PC-3 (cell line): ENCODE data around the gene NABP1. TPM values are rescaled to one million over a fixed set of nuclear protein-coding genes. Genes with fewer than 3 reads are reported as not detected.

Experiments used
- ATAC-seq: fragments of 200-7000 bp; cut with Tn5 transposase; 2 replicates; pipeline ENCODE4 v1.9.1; 2020; ENCODE audit warnings: mild to moderate bottlenecking, moderate library complexity
- BruUV-seq: library from RNA; stranded (reverse); fragments of 400-500 nt; replicated peaks from 2 replicates; lab custom pipeline; 2021; lab: Mats Ljungman, UMichigan
- CTCF ChIA-PET: fragments of 300-600 bp; sonication (Branson Sonifier 250); formaldehyde crosslinking; loops from one replicate; lab custom pipeline; 2022; ENCODE audit warnings: antibody characterized with exemption; lab: Charles Lee
- POLR2A ChIA-PET: fragments of 300-600 bp; sonication (Branson Sonifier 250); formaldehyde crosslinking; loops from one replicate; lab custom pipeline; 2022; ENCODE audit warnings: antibody characterized with exemption; ENCODE audit not compliant: unreplicated experiment; lab: Charles Lee
- DNase-seq: peaks from one replicate; pipeline ENCODE4 v3.0.0-alpha.2; 2015
- H2AFZ ChIP-seq: fragments of 300-600 bp; sonication (generic); 2 replicates; pipeline ENCODE4 v1.6.0; 2016; ENCODE audit warnings: antibody characterized with exemption, low read length
- H3F3A ChIP-seq: fragments of 300-600 bp; sonication (generic); one replicate; pipeline ENCODE4 v1.6.0; 2017; ENCODE audit warnings: antibody characterized with exemption, low read length, control low read depth, mild to moderate bottlenecking; ENCODE audit not compliant: unreplicated experiment
- H3K27ac ChIP-seq: fragments of 300-600 bp; sonication (generic); 2 replicates; pipeline ENCODE4 v1.5.1; 2016; ENCODE audit warnings: mild to moderate bottlenecking, low read length
- H3K27me3 ChIP-seq: fragments of 300-600 bp; sonication (generic); 2 replicates; pipeline ENCODE4 v1.6.1; 2016; ENCODE audit warnings: low read length, mixed read lengths
- H3K36me3 ChIP-seq: fragments of 300-600 bp; sonication (generic); 2 replicates; pipeline ENCODE4 v1.6.1; 2016; ENCODE audit warnings: low read depth, mixed run types, low read length, mixed read lengths
- H3K4me1 ChIP-seq: fragments of 300-600 bp; sonication (generic); 2 replicates; pipeline ENCODE4 v1.5.1; 2016; ENCODE audit warnings: low read length; ENCODE audit not compliant: insufficient read depth
- H3K4me2 ChIP-seq: fragments of 300-600 bp; sonication (generic); 2 replicates; pipeline ENCODE4 v1.6.0; 2016; ENCODE audit warnings: low read length
- H3K4me3 ChIP-seq: fragments of 300-600 bp; sonication (generic); 2 replicates; pipeline ENCODE4 v1.5.1; 2016; ENCODE audit warnings: mild to moderate bottlenecking, low read length, mixed read lengths
- H3K79me2 ChIP-seq: fragments of 300-600 bp; sonication (generic); 2 replicates; pipeline ENCODE4 v1.6.1; 2017; ENCODE audit warnings: low read length, mixed read lengths
- H3K9ac ChIP-seq: fragments of 300-600 bp; sonication (generic); 2 replicates; pipeline ENCODE4 v1.6.0; 2016; ENCODE audit warnings: mild to moderate bottlenecking, low read length
- H3K9me2 ChIP-seq: fragments of 300-600 bp; sonication (generic); replicated peaks from 2 replicates; pipeline ENCODE4 v1.6.1; 2016; ENCODE audit warnings: mixed run types, low read length, mixed read lengths
- H3K9me3 ChIP-seq: fragments of 300-600 bp; sonication (generic); 2 replicates; pipeline ENCODE4 v1.6.1; 2016; ENCODE audit warnings: low read length, mixed read lengths
- H4K20me1 ChIP-seq: fragments of 300-600 bp; sonication (generic); 2 replicates; pipeline ENCODE4 v1.6.1; 2016; ENCODE audit warnings: low read length, mixed read lengths
- CTCF ChIP-seq: fragments of 300-600 bp; sonication (generic); conservative IDR thresholded peaks from 2 replicates; pipeline ENCODE4 v1.5.1; 2017; ENCODE audit warnings: antibody characterized with exemption, low read depth, mild to moderate bottlenecking, low read length
- EZH2 ChIP-seq: fragments of 300-600 bp; sonication (generic); IDR thresholded peaks from one replicate; pipeline ENCODE4 v1.6.1; 2017; ENCODE audit warnings: antibody characterized with exemption, mild to moderate bottlenecking, low read length; ENCODE audit not compliant: unreplicated experiment
- EZH2phosphoT487 ChIP-seq: fragments of 300-600 bp; sonication (generic); IDR thresholded peaks from 2 replicates; pipeline ENCODE4 v1.6.1; 2018; ENCODE audit warnings: mild to moderate bottlenecking, antibody characterized with exemption, low read length, borderline replicate concordance
- intact Hi-C: fragments of 100-400 bp; cut with micrococcal nuclease; formaldehyde crosslinking; loops from 2 replicates; pipeline ENCODE4 v1.9.0; 2023
- total RNA-seq: library from RNA; depleted of rRNA; stranded (reverse); fragments of >200 nt; gene quantifications from 2 replicates; pipeline ENCODE4 v1.2.3, GENCODE V29; 2014

The NABP1 gene
- total RNA-seq, 1 experiment from 2014 or later = 56.8 TPM

- no peak overlapping the region for H3K4me2 ChIP-seq
- no peaks in the 10 kb centered on the region for H3K79me2 ChIP-seq
- H2AFZ ChIP-seq = no peak overlapping the region
- intact Hi-C loops = loop anchor here (1.0 to 5.0 kb wide), 5 partner anchors 37 to 175 kb away; no protein-coding TSS in a partner anchor
- no peak for ATAC-seq
- no peak for DNase-seq
- no peak overlapping the region for H3K4me3 ChIP-seq
- TF ChIP-seq EZH2 (no peak), EZH2phosphoT487 (no peak), CTCF (no peak)
- no peaks in the 10 kb centered on the region for H4K20me1 ChIP-seq
- H3F3A ChIP-seq = peaks cover 8% of the 10 kb centered on the region
- ChIA-PET POLR2A (no interaction called here), CTCF (no interaction called here)
- H3K9ac ChIP-seq = no peak overlapping the region
- BruUV-seq = no TSS peak
- H3K36me3 ChIP-seq = peaks cover 16% of the 10 kb centered on the region
- H3K9me3 ChIP-seq = no peaks in the 10 kb centered on the region
- H3K27me3 ChIP-seq = no peaks in the 10 kb centered on the region
- no peak overlapping the region for H3K27ac ChIP-seq
- no peaks in the 10 kb centered on the region for H3K9me2 ChIP-seq
- peaks cover 42% of the 10 kb centered on the region for H3K4me1 ChIP-seq
Observed at GRCh38 chr2:191691898-191692297, 14.0 kb downstream of the NABP1 start.

GRCh38 chr2:191692502-191693115 is 14.7 kb downstream of the NABP1 start:
- Histone ChIP-seq H3K9me2 (no peaks in the 10 kb centered on the region), H3K4me2 (no peak overlapping the region), H3K9ac (no peak overlapping the region), H2AFZ (no peak overlapping the region), H4K20me1 (no peaks in the 10 kb centered on the region), H3K36me3 (peaks cover 9% of the 10 kb centered on the region), H3F3A (peaks cover 2% of the 10 kb centered on the region), H3K4me3 (no peak overlapping the region), H3K27ac (no peak overlapping the region), H3K79me2 (no peaks in the 10 kb centered on the region), H3K27me3 (no peaks in the 10 kb centered on the region), H3K9me3 (no peaks in the 10 kb centered on the region), H3K4me1 (peaks cover 35% of the 10 kb centered on the region)
- no peak for TF ChIP-seq CTCF
- no peak for TF ChIP-seq EZH2
- no peak for TF ChIP-seq EZH2phosphoT487
- ATAC-seq (no peak), DNase-seq (no peak)
- POLR2A ChIA-PET = interaction anchor here (0.6 kb wide), 1 partner anchor 399 kb away, joined by 7 read pairs; no protein-coding TSS in a partner anchor
- no TSS peak for BruUV-seq
- CTCF ChIA-PET = no interaction called here
- intact Hi-C loops = loop anchor here (5.0 kb wide), 1 partner anchor 175 kb away; no protein-coding TSS in a partner anchor

- no peak overlapping the region for H2AFZ ChIP-seq
- no peaks in the 10 kb centered on the region for H3K27me3 ChIP-seq
- no peaks in the 10 kb centered on the region for H3K9me2 ChIP-seq
- no peak overlapping the region for H3K9ac ChIP-seq
- H3K27ac ChIP-seq = no peak overlapping the region
- peaks cover 30% of the 10 kb centered on the region for H3K4me1 ChIP-seq
- peaks cover 3% of the 10 kb centered on the region; the same call in 1 of the 2 replicates for H3K36me3 ChIP-seq
- CTCF ChIA-PET = no interaction called here
- H3K79me2 ChIP-seq = no peaks in the 10 kb centered on the region
- no peak for ATAC-seq
- H3K4me2 ChIP-seq = no peak overlapping the region
- no peak for DNase-seq
- intact Hi-C loops = loop anchor here (5.0 kb wide), 1 partner anchor 174 kb away; no protein-coding TSS in a partner anchor
- H4K20me1 ChIP-seq = no peaks in the 10 kb centered on the region
- POLR2A ChIA-PET = no interaction called here
- TF ChIP-seq EZH2phosphoT487 = no peak
- no peak for TF ChIP-seq CTCF
- no peak for TF ChIP-seq EZH2
- no TSS peak for BruUV-seq
- H3F3A ChIP-seq = no peaks in the 10 kb centered on the region
- no peak overlapping the region for H3K4me3 ChIP-seq
- no peaks in the 10 kb centered on the region for H3K9me3 ChIP-seq
Observed at GRCh38 chr2:191693166-191693565, 15.2 kb downstream of the NABP1 start.
